Endometrial microvascular endothelial cells (primary cell): ENCODE results near the gene SLC12A4. TPM values are rescaled to one million over a fixed set of nuclear protein-coding genes. Genes with fewer than 3 reads are reported as not detected.
"Not testable (repeated sequence)": the region's sequence is repeated elsewhere in the genome, so short reads cannot be mapped to it uniquely, and the experiment has no call there.

Source experiments
- in situ Hi-C: cut with HindIII; loops from 2 replicates; pipeline ENCODE4 v1.10.0; 2017; ENCODE audit warnings: low sequenced_read_pairs, low pct_unique_long_range_greater_than_20kb; ENCODE audit errors: inconsistent ontology term
- total RNA-seq: library from RNA; depleted of rRNA; stranded (reverse); fragments of >200 nt; gene quantifications from one replicate; pipeline ENCODE4 v1.2.3, GENCODE V29; 2015; ENCODE audit errors: inconsistent ontology term

SLC12A4 gene
- total RNA-seq, 1 donor from 2014 or later = 55.3 TPM

DNA sequence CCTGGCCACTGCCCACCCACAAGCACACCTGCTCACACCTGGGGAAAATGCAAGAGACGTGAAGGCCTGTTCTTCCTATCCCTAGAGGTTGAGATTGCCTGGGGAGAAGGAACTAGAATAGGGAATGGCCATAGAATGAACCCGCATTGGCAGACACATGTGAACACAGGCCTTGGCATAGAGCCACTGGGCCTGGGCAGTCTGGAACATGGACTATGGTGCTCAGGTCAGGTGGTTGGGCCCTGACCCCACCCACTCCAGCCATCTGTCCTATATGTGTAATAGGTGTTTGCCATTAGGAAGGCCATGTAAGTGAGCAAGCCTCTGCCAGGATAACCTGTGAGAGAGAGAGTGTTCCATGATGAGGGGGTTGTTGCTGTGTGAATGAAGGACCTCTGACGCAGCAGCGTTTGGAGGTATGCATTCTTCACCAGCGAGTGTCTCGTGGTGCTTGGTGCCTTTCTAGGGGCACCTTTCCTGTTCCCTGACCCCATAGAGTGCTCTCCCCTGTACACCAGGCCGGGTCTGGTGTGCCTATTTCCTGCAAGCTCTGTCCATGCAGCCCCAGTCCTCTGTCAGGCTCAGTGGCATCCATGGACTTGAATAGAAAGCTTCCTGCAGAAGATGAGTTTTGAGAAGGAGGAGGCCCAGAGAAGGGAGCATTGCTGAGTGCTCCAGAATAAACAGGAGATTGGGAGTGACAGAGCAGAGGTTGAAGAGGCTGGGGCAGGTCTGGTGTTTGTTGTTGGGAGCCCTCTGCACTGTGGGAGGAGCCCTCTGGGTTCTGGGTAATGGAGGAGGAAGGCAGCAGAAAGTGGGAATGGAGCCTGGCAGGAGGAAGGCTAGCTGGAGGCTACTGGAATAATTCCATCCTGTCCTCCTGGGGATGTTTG is 52.4 kb downstream of the SLC12A4 start:
- in situ Hi-C loops = no loop called here

DNA sequence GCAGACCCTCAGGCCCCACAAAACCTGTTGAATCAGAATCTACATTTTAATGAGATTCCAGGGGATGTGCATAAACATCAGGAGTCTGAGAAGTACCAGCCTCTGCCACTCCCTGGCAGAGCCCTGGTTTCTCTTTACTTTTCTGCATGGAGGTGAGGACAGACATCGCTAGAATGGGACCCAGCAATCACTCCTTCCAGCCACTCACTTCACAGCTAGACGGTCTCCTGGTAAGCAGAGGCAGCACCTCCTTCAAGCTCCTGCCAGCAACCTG is 53.0 kb downstream of the SLC12A4 start:
- in situ Hi-C loops = not testable (repeated sequence)

- in situ Hi-C loops = no loop called here
Measured at GRCh38 chr16:67914758-67915495, 53.5 kb downstream of the SLC12A4 start.

- in situ Hi-C loops = no loop called here
Measured at GRCh38 chr16:67910158-67910557, 58.3 kb downstream of the SLC12A4 start.

DNA sequence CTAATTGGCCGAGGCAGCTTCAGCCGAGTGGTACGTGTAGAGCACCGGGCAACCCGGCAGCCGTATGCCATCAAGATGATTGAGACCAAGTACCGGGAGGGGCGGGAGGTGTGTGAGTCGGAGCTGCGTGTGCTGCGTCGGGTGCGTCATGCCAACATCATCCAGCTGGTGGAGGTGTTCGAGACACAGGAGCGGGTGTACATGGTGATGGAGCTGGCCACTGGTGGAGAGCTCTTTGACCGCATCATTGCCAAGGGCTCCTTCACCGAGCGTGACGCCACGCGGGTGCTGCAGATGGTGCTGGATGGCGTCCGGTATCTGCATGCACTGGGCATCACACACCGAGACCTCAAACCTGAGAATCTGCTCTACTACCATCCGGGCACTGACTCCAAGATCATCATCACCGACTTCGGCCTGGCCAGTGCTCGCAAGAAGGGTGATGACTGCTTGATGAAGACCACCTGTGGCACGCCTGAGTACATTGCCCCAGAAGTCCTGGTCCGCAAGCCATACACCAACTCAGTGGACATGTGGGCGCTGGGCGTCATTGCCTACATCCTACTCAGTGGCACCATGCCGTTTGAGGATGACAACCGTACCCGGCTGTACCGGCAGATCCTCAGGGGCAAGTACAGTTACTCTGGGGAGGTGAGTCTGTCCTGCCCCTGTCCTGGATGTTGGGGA is 59.2 kb downstream of the SLC12A4 start:
- in situ Hi-C loops = no loop called here

- in situ Hi-C loops = no loop called here
Measured at GRCh38 chr16:67907397-67908180, 60.8 kb downstream of the SLC12A4 start.

DNA sequence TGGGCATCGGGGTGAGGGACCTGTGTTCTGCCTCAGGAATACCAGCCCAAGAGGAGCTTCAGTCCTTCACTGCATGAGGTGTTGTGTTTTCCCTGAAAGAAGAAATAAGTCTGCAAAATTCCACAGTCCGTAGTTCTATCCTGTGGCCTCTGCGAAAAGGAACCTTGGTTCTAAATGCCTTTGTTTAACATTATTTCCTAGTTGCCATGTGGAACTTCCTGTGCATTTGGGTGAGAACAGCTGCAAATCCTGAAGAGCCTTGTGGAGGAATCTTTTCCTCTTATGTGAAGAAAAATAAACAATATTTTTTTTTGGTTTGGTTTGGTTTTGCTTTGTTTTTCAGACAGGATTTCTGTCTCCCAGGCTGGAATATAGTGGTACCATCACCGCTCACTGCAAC is 65.6 kb downstream of the SLC12A4 start:
- in situ Hi-C loops = no loop called here

DNA sequence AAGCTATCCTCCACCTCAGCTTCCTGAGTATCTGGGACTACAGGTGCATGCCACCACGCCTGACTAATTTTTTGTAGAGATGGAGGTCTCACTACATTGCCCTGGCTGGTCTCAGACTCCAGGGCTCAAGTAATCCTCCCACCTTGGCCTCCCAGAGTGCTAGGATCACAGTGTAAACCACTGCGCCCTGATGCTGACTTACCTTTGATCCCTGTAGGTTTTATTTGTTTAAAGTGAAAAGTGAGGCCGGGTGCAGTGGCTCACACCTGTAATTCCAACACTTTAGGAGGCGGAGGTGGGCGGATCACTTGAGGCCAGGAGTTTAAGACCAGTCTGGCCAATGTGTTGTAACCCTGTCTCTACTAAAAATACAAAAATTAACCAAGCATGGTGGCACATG is 66.7 kb downstream of the SLC12A4 start:
- in situ Hi-C loops = no loop called here

DNA sequence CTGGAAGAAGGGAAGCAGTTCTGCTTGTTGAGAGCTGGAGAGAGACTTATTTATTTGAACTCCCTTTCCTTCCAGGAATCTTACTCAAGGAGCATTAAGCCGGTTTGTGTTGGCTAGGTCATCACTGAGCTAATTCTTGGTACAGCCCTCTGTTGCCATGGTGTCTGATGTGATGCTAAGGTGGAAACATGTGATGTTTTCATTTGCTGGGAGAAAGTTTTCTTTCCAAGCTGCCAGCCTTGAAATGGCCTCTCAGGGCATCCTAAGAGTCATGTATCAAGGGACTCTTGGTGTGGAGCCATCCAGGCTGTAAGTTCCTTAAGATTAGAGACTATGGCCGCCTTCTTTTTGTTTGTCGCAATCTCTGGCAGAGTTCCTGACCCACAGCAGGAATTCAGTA is 71.2 kb downstream of the SLC12A4 start:
- in situ Hi-C loops = loop anchor here (25.0 kb wide), 1 partner anchor 115 kb away; the partner anchor contains the start of genes DDX28, DPEP2NB and DUS2

GRCh38 chr16:67893743-67894399 is 74.6 kb downstream of the SLC12A4 start:
- in situ Hi-C loops = loop anchor here (25.0 kb wide), 1 partner anchor 118 kb away; the partner anchor contains the start of genes DDX28, DPEP2NB and DUS2

Other genes with a start within 250 kb of the SLC12A4 start
- gene GFOD2, start 249.3 kb downstream of the SLC12A4 start, total RNA-seq = 27.0 TPM
- gene RANBP10, start 162.1 kb downstream of the SLC12A4 start, total RNA-seq = 6.1 TPM
- gene TSNAXIP1, start 161.7 kb downstream of the SLC12A4 start, total RNA-seq = not detected
- 33.0 TPM for gene THAP11, start 126.3 kb downstream of the SLC12A4 start, total RNA-seq
- 171 TPM for gene NUTF2, start 121.7 kb downstream of the SLC12A4 start, total RNA-seq
- 37.8 TPM for gene CENPT, start 120.9 kb downstream of the SLC12A4 start, total RNA-seq
- 99.8 TPM for gene EDC4, start 95.6 kb downstream of the SLC12A4 start, total RNA-seq
- gene NRN1L, start 83.8 kb downstream of the SLC12A4 start, total RNA-seq = not detected
- gene PSKH1, start 75.4 kb downstream of the SLC12A4 start, total RNA-seq = 6.9 TPM
- gene CTRL, start 36.8 kb downstream of the SLC12A4 start, total RNA-seq = 0.28 TPM
- 71.2 TPM for gene PSMB10, start 31.8 kb downstream of the SLC12A4 start, total RNA-seq
- 5.1 TPM for gene LCAT, start 24.5 kb downstream of the SLC12A4 start, total RNA-seq
- not detected for gene DPEP3, start 11.9 kb upstream of the SLC12A4 start, total RNA-seq
- gene DPEP2, start 30.8 kb upstream of the SLC12A4 start, total RNA-seq = not detected
- gene DPEP2NB, start 47.3 kb upstream of the SLC12A4 start, total RNA-seq = not detected
- 8.8 TPM for gene DDX28, start 54.6 kb upstream of the SLC12A4 start, total RNA-seq
- 32.6 TPM for gene DUS2, start 54.6 kb upstream of the SLC12A4 start, total RNA-seq
- gene NFATC3, start 116.7 kb upstream of the SLC12A4 start, total RNA-seq = 28.4 TPM